HG02763 (cell line): ENCODE measurements around the gene ASTN1.

ENCODE experiments used
- ATAC-seq: cut with Tn5 transposase; IDR thresholded peaks from one replicate; pipeline ENCODE4 v1.9.1; 2021; ENCODE audit warnings: mild to moderate bottlenecking, moderate library complexity; ENCODE audit not compliant: unreplicated experiment

ASTN1 gene

GRCh38 chr1:176884286-176884685 is 280.2 kb downstream of the ASTN1 start:
- ATAC-seq = no peak

- no peak for ATAC-seq
Observed at GRCh38 chr1:176880955-176881595, 283.4 kb downstream of the ASTN1 start.

DNA sequence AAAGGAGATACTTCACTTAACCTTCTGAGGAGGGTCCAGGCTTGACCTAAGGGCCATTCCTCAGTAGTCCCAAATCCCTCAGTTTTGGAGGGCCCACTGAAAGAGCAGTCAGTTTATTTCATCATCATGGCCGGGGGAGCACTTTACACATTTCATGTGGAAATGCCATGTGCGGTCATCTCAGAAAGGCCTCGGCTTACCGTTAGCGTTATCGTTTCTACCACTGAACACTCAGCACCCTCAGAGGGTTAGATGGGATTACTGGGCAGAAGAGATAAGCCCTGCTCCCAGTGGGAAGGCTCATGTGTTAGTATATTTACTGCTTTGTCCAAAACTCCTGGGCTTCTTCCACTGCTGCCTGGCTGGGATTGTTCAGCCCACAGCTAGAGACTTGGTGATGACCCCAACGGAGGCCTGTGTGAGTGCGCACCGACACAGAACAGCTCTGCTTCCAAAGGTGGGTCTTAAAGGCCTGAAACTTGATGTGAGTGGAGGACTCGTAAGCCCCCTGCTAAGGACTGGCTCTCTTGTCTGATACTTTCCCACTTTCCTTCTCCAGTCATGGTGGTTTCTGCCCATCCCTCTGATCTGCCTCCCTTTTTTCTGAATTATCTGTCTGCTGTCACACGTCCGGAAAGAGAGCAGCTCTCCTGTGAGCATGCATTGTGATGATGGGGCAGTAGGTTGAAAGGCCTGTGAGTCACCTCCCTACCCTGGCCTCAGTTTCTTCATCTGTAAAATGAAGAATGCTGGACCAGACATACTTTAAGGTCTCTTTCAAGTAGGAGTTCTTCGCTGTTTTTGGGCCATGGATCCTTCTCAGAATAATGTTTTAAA is 284.5 kb downstream of the ASTN1 start:
- no peak for ATAC-seq

DNA sequence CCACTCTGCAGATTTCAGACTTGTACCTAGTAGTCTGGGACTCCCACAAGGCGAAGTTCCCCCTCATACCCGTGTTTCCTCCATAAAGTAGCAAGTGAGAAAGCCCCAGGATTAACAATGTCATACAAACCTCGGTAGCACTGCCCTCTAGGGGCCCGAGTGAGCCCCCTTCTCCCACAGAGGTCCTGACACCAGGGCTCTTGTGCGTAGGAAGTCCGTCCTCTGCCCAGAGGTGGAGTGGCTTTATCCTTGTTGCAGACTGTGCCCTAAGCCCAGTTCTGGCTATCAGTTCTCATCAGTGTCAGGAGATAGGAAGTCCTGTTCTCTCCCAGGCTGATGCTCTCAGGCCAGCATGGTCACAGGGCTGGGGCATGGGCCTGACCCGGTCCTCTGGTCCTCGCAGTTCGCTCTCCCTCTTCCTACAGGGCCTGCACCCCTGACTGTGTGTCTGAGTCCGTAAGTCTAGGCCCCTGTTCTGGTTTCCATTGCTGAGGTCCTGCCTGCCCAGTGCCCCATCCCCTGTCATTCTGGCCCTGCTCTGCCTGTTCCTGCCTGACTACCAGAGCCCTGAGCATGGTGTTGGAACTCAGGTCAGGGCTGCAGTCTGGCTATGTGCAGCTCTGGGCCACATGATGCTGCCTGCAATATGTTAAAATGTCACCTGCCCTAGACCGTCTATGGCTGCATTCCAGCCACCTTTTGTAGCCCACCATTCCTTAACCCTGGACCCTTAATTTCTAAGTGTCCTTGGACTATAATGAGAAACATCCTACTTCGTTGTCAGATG is 285.6 kb downstream of the ASTN1 start:
- no peak for ATAC-seq

- ATAC-seq = no peak
Observed at GRCh38 chr1:176877557-176877956, 287.0 kb downstream of the ASTN1 start.

DNA sequence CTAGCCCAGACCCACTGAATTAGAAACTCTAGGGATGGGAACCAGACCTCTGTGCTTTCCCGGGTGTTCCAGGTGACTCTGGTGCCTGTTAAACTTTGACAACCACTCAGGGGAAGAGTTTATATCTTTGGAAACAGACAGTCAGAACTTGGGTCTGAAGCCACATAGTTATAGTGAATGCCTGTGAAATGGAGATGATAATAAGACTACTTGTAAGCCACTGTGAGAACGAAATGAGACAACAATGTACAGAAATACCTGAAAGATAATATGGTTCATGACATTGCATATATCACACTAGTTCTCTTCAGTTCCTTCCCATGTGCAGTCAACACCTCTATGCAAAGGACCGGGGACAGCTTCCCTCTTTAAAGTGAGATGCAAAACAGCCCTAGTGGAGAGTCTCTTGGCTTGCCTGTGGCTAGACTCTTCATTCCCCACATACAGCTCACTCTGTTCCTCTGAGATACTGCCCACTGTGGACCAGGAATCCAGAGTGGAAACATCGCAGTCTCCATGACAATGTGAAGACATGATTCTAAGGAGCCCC is 287.5 kb downstream of the ASTN1 start:
- no peak for ATAC-seq

- ATAC-seq = no peak
Observed at GRCh38 chr1:176869577-176869976, 294.9 kb downstream of the ASTN1 start.

DNA sequence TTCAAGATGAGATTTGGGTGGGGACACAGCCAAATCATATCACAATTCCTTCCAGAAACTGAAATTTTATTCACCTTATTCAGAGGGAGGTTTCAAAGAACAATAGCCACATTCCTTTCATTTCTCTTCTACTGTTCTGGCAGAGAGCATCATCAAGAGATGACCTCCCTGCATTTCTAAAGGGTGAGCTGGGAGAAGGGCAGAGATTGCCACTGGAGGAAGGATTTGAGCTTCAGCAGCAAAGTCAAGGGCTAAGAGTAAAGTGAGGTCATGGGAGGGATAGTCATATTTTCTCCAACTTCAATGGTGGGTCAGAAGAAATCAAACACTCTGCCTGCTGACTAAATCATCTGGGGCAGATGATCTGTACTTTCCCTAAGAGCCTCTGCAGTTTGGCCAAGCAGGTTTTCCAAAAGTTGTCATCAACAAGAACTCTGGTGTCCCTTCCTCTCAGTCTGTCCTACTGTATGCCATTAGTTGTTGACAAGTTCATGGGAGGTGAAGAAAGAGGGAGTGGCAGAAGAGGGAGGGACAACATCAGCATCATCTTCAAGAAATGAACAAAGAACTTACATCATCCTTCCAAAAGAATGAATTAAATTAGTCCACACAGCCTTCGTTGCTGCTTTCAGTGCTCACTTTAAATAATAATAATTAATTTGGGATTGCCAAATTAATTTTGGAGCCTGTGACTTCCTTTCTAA is 298.3 kb downstream of the ASTN1 start:
- no peak for ATAC-seq

DNA sequence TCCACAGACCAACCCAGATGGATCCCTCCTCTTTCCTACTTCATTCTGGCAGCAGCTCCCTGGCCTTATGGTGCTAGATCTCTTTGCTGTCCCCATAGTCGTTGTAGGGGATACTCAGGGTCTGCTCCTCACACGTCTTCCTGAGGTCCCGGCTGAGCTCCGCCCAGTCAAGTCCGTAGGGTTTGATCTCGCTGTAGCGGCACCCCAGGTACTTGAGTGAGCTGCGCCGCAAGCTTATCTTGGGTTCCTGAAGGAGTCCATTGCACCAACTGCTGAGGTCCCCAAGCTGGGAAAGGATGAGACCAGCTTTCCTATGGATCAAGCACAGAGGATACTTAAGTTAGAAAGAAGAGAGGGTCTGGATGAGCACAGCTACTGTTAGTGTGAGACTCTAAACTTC is 300.3 kb downstream of the ASTN1 start:
- no peak for ATAC-seq

DNA sequence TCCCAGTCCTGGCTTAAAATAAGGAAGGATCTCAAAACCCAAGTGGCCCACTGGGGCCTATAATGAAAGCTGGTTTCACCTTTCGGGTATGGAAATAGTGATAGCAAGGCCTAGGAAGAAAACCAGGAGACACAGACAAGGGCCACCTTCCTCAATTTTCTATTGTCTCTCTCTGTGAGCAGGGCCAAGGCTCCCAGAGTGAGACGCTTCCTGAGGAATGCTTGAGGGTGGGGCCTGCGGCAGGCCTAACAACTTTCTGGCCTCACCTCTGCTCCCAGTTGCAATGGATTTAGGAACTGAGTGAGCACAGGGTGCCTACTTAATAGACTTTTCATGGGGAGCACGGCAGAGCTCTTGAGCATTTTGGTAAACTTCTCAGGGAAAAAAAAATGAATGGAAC is 300.9 kb downstream of the ASTN1 start:
- ATAC-seq = no peak

DNA sequence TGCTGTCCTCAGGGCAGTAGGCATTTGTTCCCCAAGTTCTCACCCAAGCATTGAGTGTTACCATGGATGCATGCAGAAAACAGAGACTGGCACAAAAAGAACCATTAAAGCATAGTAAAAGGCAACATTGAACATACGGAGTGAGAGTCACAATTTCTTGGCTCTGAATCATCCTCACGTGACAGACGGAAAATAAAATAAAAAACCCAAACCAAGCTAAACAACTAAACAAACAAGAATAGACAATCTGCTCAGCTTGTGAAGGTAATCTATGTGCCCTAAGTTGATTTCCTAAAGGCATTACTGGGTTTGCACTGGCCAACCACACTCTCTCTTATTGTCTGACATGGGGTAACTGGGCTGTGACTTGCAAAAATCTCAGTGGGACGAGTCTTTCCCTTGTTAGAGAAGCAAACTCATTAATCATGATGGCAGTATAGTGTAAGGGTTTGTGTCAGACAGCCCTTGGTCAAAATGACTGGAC is 306.0 kb downstream of the ASTN1 start:
- no peak for ATAC-seq

DNA sequence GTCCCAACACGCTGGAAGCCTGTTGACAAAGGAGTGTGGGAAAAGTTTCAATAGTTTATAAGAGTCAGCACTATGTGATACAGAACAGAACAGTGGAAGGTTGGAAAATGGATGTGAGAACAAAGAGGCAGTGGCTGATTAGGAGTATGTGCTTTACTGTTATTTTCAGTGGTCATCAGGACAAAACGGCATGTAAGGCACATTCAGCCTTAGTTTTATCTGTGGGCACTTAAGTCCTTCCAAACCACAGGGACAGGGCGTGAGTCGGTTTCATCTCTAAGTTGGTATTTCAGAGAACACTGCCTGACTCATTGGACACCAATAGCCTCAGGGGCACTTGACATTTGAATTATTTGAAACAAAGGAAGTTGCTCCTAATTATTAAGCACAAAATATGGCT is 306.9 kb downstream of the ASTN1 start:
- ATAC-seq = no peak

GRCh38 chr1:176854758-176855745 is 309.5 kb downstream of the ASTN1 start:
- no peak for ATAC-seq

- no peak for ATAC-seq
Observed at GRCh38 chr1:176854121-176854520, 310.4 kb downstream of the ASTN1 start.

DNA sequence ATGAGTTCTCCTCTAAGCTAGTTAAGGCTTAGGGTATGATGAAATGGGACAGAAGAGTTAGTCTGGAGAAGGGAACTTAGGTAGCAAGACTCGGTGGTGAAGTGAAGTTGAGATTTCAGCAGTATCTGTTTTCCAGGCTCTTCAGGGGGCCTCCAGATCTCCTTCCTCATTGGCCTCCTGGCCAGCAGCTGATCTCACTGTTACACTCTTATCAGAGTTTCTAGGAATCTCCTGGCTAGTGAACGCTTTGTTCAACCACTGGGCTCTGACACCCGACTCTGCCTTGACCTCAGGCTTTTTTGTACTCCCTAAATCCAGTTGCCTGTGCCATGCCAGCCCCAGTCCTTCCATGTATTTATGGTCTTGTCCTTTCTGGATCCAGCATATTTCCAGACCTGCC is 311.0 kb downstream of the ASTN1 start:
- no peak for ATAC-seq

DNA sequence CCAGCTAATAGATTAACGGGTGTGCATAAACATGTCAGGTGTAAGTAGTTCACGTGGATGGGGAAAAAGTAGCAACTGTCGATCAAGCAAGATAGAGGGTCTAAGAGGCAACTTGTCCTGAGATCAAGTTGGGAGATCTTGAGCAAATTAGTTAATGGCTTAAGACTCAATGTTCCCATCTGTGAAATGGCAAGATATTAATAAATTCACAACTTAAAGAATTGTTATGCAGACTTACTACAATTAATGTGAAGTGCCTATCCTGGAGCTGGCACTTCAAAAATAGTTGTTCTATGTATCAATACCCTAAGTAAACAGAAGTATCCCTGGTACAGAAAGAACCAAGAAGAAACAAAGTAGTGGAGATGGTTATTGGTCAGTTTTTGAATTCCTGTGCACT is 312.4 kb downstream of the ASTN1 start:
- ATAC-seq = no peak

GRCh38 chr1:176850871-176851270 is 313.6 kb downstream of the ASTN1 start:
- ATAC-seq = no peak

DNA sequence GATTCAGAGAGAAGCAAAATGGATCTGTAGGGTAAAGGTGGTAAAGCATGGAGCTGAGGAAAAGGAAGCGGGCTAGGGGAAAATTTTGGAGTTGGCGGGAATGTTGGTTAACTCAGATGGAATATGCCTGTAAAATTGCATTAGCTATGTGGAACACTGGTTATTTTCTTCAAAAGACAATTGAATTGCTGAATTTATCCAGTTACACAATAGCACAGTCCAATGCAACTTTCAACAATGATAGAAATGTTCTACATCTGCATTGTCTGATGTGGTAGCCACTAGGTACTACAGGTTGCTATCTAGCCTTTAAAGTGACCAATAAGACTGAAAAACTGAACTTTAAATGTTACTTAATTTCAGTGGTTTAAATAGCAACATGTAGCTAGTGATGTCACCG is 315.2 kb downstream of the ASTN1 start:
- ATAC-seq = no peak

DNA sequence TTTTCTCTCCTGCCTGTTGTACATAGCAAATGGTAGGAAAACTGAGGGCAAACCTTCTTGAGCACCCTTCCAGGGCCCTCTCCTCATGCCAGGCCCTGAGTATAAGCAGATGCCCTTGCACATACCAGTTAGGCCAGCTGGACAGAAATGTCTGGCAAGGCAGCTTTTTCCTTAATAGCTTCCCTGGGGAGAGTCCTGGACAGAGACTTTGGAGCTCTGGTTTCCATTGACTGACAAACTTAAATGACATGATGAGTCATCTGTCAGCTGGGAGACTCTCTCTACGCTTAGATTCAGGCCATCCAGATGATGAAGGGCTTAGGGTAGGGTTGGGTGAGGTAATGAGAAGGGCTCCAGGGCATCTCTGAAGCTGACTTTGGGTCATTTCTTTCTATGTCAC is 317.5 kb downstream of the ASTN1 start:
- no peak for ATAC-seq
